GM18868 (cell line): ENCODE data around the gene AFF3.
A peak's percentile ranks its signal among the peaks of the same experiment; 100 is the strongest.
"Not testable (repeated sequence)": the region's sequence is repeated elsewhere in the genome, so short reads cannot be mapped to it uniquely, and the experiment has no call there.

Source experiments
- ATAC-seq: cut with Tn5 transposase; IDR thresholded peaks from one replicate; pipeline ENCODE4 v1.9.1; 2021; ENCODE audit warnings: mild to moderate bottlenecking, moderate library complexity; ENCODE audit not compliant: unreplicated experiment

AFF3 gene, protein sequence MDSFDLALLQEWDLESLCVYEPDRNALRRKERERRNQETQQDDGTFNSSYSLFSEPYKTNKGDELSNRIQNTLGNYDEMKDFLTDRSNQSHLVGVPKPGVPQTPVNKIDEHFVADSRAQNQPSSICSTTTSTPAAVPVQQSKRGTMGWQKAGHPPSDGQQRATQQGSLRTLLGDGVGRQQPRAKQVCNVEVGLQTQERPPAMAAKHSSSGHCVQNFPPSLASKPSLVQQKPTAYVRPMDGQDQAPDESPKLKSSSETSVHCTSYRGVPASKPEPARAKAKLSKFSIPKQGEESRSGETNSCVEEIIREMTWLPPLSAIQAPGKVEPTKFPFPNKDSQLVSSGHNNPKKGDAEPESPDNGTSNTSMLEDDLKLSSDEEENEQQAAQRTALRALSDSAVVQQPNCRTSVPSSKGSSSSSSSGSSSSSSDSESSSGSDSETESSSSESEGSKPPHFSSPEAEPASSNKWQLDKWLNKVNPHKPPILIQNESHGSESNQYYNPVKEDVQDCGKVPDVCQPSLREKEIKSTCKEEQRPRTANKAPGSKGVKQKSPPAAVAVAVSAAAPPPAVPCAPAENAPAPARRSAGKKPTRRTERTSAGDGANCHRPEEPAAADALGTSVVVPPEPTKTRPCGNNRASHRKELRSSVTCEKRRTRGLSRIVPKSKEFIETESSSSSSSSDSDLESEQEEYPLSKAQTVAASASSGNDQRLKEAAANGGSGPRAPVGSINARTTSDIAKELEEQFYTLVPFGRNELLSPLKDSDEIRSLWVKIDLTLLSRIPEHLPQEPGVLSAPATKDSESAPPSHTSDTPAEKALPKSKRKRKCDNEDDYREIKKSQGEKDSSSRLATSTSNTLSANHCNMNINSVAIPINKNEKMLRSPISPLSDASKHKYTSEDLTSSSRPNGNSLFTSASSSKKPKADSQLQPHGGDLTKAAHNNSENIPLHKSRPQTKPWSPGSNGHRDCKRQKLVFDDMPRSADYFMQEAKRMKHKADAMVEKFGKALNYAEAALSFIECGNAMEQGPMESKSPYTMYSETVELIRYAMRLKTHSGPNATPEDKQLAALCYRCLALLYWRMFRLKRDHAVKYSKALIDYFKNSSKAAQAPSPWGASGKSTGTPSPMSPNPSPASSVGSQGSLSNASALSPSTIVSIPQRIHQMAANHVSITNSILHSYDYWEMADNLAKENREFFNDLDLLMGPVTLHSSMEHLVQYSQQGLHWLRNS (N-terminal part only)

DNA sequence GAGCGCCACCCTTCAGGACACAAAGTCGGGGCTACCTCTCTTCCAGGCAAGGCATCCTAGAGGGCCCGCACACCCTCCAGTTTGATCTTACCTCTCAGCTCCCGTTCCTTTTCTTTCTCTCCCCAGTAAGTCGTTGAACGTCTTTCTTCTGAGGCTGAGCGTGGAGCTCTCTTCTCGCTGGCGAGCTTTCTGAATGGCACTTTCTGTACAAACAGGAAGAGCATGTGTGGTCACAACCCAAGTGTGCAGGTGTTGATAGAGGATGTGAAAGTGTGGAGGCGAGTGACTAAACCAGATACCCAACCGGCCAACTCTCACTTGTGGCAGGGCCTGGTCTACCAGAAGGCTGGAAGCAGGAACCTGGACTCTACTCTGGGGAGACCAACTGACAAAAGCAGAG is at the start of gene AFF3:
Gene AFF3, minus strand, starts transcription at position 198 of the 400 bp plus-strand sequence. CDS start 38,136 bp downstream, outside the sequence.
- ATAC-seq = peak; percentile 99

DNA sequence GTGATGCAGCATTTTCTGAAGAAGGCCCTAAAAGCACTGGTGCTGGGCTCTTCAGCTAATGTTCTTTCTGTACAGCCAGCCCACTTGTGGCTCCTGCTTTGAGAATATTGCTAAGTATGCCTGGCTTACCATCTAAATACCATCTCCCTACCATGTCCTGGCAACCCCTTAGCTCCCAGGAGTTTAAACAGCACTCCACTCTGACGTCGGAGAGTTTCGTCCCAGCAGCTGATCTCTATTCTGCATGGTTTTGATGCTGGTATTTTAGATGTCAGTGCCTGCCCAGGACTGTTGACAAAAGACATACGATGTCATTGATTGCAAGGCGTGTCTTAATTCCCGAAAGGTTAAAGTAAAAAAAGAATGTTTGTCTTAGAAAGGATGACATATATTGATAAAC is 47.0 kb upstream of the AFF3 start:
- no peak for ATAC-seq

DNA sequence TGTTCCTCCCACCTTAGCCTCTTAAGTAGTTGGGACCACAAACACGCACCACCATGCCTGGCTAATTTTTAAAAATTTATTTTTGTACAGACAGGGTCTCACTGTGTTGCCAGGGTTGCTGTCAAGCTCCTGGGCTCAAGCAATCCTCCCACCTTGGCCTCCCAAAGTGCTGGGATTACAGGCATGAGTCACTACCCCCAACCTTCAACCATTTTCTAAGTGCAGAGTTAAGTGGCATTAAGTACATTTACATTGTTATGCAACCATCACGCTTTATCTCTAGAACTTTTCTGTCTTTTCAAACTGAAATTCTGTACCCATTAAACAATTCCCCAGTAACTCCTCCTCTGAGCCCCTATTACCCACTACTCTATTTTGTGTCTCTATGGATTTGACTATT is 45.9 kb upstream of the AFF3 start:
- ATAC-seq = no peak

DNA sequence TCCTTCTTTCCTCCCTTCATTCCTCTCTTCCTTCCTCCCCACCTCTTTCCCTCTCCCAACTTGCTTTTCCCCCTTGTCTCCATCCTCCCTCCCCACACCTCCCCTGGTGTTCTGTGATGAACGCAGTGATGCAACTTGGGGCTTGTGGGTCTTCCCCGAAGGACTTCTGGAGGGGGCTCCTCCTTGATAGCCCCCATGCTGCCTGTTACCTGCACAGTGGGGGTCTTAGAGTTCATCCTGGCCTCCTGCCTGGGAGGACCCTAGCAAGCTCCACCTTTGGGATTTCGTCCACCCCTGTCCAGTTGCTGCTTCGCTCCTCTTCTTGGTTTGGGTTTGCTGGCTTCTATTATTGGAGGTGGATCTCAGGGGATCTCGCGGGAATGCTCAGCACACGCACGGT is 43.7 kb upstream of the AFF3 start:
- ATAC-seq = no peak

DNA sequence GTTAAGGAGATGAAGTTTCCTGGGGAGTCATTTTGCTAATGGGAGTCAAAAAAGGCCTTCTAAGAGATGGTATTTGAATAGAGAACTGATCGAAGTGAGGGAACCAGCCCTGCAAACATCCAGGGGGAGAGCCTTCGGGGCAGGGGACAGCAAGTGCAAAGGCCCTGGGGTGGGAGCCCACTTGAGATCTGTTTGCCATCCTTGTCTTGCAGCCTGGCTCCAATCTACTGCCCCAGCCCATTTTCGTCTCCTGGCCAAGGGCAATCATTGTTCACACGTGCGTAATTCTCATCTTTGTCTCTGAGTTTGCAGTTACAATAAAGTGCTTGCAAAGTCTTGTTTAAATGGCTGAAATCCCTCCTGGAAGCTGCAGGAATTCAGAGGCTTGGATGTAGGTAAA is 43.1 kb upstream of the AFF3 start:
- no peak for ATAC-seq

DNA sequence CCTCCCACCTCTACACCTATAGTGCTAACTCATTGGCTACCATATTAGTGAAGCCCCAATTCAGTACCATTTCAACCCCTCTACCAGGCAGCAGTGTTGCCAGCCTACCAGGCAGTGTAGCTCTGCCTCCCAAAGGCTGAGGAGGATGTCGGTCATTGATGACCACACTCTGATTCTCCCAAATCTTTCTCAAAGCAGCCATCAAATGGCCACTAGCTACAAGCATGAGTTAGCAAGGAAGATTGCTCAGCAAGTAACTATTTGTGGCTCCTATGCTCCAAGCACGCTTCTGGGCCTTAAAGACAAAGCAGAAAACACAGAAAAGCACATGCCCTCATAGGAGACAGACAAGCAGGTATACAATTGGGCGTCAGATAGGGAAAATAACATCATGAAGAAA is 42.7 kb upstream of the AFF3 start:
- no peak for ATAC-seq

DNA sequence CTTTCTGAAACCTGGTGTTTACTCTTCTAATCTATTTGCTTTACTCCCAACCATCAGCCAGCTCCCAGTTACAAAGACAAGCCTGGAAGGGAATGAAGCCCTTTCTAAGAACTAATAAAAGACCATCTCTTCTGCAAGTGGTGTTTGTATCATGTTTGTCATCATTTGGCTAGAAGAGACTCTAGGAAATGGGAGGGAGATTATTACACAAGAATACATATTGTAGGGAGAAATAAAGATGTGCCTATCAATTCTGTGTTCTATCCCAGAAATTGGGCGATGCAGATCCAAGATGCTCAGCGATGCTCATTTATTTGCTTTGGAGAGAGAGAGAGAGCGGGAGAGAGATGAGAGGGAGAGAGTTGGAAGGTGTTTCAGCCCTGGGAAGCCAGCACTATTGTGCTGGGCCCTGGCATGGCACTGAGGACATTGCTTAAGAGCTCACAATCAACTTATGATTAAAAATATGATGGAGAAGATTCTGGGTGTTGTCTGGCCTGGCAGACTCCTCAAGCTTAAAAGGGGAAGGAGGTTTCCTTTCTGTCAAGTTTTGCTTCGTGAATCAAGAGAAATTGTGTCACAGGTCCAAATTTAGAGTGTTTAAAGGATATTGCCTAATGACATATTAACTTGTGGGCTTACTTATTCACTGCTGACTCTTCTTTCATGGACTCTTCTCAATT is 41.8 kb upstream of the AFF3 start:
- no peak for ATAC-seq

DNA sequence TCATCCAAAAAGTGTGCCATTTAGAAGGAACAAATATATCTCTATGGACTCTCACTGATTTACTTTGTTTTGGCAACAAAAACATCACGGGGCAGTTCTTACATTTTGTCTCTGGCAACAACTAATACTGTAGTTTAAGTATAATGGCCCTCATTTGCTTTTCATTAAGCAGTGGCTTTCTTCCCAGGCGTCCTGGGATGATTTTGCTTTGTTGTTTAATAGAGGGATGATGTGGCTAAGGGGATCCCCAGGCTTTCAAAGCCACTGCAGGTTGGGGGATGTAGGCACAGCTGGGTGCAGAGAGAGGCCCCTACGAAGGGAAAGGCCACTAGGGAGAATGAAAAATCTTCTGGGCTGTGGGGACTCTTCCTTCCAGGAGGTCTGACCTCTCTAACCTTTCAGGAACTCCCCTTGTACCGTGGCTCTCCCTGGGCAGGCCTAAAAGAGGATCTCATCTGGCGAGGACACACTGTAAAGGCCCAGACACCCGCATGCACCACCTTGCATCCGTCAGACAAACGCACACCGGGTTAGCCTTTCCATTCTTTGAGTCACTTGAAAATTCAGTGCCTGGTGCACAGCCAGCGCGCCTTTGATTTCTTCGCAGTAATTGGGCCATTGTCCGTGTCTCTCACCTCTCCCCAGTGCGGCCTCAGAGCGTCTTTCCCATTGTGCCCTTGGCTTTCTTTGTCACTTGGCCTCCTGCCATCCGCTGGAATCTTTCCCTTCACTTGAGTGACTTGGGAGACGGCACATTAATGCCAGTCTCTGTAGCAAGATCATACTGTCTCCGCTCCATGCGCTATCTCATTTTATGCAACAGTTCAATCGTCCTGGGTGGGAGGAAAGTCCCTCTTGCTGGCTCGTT is 40.3 kb upstream of the AFF3 start:
- no peak for ATAC-seq

DNA sequence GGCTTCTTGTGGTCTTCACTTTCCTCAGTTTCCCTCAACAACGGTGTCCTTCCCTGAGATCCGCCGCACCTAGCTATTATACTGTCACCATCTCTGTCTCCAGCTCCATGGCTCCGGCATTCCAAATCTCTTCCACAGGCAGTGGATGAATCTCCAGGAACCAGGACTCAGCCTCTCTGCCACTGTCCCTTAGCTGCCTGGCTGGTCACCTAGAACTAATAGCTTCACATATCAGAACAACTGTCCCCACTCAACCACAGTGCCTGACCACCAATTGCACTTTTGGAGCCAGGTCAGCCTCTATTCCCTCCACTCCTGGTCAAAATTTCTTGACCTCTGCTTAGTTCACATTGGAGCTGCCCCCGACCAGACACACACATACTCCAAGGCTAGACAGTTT is 38.1 kb upstream of the AFF3 start:
- no peak for ATAC-seq

DNA sequence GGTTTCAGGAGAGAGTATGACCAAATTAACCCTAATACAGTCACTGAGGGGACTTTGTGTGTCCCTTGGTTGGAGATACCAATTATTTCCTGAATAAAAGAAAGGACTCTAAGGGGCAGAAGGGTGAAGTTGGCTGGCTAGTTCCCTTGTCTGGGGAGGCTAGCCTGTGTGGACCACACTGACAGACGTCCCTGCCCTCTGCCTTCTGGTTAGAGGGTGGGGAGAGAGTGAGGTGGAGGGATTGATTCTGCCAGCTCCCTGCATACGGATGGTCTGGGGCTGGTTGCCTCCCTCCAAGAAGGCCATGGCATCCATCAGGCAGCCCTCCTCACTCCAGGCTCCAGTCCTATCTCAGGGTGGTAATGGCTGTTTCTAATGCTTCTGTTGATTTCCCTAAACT is 37.4 kb upstream of the AFF3 start:
- ATAC-seq = no peak

DNA sequence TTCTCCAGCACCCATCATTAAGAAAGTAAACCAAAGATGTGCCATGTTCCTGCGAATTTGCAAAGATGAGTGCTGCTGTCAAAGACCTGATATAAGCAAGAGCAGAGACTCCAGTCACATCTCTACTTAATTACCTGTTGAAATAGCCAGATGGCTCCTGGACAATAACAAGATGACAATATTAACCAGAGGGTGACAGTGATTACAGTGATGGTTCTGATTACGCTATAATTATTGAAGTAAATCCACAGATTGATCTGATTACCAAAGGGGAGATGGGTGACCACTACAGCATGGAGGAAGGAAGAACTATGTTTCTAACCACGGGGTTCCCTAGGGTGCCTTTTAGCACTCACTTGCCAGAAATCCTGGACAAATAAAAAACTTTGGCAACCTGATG is 36.5 kb upstream of the AFF3 start:
- ATAC-seq = no peak

DNA sequence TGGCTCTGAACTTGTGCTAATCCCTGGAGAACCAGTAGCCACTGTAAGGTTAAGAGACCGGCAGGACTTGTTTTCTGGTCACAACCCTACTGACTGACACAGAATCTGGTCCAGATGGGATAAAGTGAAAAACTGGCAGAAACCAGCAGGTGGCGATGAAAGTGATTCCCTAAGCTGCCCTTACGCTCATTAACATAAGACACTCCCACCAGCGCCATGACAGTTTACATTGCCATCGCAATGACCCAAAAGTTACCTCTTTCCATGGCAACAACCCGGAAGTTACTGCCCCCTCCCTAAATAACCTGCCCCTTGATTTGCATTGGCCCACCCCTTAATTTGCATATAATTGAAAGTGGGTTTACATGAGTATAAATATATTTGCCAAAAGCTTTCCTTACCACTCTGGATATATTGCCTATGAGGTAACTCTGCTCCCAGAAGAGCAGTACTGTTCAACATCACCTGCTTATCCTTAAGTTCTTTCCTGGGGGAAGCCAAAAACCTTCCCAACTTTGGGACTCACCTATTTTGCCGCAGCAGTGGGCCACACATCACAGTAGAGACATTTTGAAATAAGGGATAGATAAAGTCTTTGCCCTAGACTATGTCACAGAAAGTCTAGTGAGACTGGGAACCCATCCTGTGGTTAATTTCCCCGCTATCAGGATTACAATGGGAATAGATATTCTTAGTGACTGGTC is 35.8 kb upstream of the AFF3 start:
- no peak for ATAC-seq

DNA sequence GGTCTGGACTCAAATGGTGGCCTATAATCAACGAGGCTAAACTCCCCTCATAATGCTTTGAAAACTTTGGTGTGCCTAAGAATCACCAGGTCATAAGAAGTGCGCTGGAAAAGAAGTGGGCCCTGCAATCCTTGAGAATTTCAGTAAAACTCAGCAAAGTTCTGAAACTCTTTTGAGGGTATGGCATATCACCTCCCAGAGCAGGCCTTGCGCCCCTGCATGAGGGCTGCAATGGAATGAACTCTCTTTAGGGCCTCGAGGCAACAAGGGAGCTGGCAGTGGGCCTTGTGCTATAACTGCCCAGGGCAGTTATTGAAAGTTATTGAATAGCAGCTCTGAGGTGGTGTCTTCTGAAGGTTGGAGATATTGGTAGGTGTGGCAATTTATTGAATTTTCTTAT is 34.5 kb upstream of the AFF3 start:
- no peak for ATAC-seq

DNA sequence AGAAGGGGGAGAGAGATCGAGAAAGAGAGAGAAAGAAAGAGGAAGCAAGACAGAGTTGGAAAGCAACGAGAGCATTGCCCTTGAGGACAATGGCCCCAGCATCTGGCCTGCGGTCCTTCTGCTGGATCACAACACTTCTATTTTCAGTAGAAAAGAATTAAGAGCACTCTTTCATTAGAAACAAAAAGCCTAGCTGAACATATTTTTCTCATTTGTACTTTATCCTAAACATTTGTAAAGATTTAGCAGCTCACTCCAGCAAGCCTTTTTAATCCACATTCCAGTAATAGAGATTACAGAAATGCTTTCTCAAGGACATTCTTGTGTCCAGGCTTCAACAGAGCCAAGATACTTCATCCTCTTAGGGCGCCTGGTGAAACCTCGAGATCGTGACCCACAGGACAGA is 31.6 kb upstream of the AFF3 start:
- ATAC-seq = no peak

DNA sequence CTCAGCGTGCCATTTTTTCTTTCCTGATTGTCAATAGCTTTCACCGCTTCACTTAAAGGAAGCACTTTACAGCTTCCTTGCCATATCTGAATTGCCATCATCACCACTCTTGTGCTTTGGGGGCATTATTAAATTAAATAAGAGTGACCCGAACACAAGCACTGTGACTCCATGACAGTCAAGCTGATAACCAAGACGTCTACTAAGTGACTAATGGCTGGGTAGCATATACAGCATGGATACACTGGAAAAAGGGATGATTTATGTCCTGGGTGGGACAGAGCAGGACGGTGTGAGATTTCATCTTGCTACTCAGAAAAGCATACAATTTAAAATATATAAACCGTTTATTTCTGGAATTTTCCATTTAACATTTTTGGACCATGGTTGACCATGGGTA is 24.3 kb upstream of the AFF3 start:
- ATAC-seq = no peak

DNA sequence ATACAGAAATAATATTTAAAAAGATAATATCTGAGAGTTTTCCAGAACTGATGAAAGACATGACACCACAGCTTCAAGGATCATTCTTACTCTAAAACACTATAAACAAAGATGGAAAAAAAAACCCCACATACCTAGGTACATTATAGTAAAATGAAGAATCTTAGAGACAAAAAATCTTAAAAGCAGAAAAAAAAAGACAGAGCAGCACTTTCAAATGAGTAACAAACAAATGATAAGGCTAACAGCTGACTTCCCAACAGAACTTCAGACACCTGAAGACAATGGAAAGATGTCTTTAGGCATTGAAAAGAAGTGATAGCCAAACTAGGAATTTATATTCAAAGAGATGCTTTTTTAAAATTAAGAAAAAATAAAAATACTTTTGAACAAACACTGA is 21.2 kb upstream of the AFF3 start:
- ATAC-seq = no peak

DNA sequence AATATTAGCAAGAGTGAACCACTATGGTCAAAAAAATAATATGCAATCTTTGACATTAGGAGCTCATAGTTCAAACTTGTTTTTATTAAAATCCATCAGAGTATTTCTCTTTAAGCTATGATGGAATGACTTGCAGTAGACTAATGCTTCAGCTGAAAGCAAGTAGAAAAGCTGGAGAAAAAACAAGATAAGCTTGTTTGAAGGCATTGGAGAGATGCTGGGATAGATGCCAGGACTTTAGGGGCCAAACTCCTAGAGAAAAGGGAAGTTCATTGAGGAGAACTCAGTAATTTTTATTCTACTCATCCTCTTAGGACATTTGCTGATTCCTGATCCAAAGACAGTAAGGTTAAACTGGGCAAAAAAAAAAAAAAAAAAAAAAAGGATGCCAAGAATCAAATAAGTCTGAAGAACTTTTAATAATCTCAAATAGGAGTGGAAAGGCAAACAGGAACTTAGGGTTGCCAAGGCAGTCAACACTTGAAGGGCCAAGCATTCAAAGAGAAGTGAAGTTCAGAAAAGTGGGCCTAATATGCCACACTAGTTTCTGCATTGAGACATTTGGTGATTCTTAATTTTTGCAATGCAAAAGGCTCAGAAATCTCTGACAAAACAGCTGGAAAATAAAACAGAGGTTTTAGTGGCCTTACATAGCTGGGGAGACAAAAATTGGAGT is 19.7 kb upstream of the AFF3 start:
- no peak for ATAC-seq

DNA sequence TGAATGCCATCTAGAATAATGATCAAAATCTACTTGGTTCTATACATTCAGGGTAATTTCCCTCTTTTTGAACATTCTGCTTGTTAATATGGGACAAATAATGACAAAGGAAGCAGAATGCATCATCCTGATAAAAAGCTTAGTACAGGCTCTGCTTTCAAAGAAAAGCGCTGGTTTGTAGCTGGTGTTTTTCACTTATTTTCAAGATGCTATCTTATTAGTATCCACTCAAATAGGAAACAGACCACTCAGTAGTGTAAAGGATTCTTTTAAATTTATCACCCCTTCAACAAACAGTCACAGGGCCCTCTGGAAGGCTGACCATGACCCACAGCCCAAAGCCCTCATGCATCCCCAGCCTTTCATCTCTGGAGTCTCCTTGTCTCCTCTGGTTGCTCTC is 18.0 kb upstream of the AFF3 start:
- ATAC-seq = no peak

DNA sequence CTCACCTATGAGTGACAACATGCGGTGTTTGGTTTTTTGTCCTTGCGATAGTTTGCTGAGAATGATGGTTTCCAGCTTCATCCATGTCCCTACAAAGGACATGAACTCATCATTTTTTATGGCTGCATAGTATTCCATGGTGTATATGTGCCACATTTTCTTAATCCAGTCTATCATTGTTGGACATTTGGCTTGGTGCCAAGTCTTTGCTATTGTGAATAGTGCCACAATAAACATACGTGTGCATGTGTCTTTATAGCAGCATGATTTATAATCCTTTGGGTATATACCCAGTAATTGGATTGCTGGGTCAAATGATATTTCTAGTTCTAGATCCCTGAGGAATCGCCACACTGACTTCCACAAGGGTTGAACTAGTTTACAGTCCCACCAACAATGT is 9.4 kb upstream of the AFF3 start:
- not testable (repeated sequence) for ATAC-seq
